EH (cell line): ENCODE data around the gene RCSD1.

ENCODE experiments used
- DNase-seq: peaks from one replicate; pipeline ENCODE4 v3.0.0-alpha.2; 2015; ENCODE audit warnings: low read depth

The RCSD1 gene

DNA sequence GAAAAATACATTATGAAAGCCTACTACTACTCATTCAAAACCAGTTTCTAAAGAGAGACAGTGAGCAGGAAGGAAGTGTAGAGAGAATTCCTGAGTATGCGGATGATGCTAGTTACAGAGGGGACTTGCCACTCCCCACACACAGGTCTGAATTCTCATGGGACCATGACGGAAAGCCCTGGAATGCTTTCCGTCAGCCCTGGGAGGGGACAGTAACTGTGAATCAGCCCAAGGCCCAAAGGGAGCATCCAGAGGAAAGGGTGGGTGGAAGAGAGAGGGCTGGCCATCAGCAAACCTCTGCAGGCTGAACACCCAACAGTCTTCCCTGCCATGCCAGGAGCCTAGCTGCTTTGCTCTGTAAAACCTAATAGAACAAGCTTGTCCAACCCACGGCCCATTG, 36.4 kb downstream of the RCSD1 start:
- peak; percentile 85 for DNase-seq

DNA sequence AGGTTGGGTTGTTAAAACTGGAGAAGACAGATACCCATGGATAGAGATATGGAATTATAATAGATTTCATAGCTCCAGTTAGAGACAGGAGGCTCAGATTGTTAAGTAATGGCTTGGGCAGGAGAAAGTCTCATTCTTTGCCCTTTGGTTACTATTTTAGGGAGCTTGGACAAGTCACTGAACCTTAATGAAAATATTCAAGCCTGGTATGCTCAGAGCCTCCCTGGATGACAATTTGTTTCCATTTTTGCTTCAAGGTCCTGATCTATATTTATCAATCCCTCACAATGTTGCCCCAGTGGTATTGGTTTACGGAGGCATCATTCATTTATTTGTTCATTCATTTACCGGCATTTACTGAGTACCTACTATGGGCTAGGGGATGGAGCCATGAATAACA, 37.5 kb downstream of the RCSD1 start:
- DNase-seq, result no peak

DNA sequence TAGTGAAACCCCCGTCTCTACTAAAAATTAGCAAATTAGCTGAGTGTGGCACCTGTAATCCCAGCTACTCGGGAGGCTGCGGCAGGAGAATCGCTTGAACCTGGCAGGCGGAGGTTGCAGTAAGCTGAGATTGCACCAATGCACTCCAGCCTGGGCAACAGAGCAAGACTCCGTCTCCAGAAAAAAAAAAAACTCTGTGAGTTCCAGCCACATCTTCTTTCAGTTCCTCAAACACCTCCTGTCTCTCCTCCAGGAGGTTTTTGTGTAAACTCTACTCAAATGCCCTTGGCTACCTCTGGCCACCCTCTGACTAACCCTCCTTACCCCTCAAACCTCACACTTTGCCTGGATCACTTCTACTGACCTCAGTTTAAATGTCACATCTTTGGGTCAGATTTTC, 38.1 kb downstream of the RCSD1 start:
- no peak for DNase-seq

DNA sequence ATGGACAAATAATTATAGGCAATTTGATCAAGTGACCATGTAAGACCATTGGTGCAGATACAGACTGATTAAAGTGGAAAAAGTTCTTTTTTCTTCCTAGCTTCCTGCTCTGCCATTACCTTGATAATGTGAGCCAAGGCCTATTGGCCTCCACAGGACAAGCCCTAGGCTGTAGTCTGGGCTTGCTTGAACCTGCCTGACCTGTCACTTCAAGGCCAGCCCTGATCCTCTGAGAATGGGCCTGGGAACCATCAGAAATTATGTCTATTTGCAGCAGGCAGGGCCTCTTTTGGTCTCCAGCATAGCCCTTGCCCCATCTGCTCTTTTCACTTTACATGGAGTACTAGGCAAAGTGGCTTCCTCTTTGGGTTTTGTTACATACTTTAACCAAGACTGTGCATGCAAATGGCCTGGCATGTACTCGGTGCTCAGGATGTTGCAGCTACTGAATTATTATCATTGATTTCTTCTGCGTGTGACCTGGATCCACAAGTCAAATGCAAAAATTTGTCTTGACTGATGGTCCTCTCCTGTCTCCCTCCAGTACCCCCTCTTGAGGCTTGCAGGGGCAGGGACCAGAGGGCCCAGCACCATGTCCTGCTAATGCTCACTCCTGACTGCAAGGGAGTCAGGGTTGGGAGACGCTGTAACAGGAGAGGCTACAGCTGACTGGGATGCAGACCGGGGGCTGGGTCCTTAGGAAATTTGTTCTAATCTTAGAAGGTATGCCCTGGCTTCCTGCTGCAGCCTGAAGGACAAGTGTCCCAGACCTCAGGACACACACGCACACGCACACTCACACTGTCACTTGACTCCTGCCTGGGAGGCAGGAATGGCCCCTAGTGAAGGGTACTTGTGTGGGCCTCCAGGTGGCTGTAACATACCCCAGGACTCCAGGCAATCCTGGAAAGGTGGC, 39.4 kb downstream of the RCSD1 start:
- DNase-seq, result no peak

DNA sequence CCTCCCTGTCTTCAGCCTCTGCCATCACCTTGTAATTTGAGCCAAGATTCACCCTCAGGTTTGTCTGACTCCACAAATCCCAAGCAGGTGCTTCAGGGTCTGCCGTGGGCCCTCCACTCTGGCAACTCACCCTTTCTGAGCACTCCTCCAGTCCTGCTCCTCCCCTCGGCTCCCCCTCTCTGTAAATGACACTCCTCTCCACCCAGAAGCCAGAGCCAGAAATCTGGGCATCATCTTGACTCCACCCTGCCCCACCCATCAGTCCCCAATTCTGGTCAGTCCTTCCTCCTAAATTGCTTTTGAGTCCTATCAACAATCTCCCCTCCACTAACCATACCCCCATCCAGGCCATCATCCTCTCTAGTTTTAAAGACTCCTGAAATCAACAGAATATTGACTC, 40.5 kb downstream of the RCSD1 start:
- DNase-seq, result no peak

DNA sequence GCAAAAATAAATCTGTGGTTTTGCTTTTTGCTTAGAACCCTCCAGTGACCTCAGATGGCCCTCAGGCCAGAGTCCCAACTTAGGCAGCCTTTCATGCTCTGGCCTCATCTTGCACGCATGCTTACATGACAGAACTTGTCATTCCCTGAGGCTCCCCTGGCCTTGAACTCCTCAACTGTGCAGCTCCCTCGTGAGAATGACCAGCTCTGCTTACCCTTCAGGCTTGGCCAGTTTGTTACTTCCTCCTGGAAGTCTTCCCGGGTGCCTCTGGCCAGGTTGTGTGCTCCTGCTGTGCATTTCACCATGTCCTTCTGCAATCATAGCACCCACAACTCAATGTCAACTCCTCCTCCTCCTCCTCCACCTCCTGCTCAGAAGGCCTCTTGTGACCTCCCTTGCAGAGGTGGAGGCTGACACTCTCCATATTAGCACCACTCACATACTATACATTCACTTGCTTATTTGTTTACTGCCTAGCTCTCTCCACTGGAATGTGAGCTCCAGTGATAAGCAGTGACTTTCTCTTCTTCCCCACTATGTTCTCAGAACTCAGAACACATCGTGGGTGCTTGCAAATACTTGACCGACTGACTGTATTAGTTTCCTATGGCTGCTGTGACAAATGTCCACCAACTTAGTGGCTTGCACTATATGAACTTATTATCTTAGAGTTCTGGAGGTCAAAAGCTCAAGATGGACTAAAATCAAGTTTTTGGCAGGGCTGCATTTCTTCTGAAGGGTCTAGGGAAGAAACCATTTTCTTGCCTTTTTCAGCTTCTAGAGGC, 41.9 kb downstream of the RCSD1 start:
- no peak for DNase-seq

DNA sequence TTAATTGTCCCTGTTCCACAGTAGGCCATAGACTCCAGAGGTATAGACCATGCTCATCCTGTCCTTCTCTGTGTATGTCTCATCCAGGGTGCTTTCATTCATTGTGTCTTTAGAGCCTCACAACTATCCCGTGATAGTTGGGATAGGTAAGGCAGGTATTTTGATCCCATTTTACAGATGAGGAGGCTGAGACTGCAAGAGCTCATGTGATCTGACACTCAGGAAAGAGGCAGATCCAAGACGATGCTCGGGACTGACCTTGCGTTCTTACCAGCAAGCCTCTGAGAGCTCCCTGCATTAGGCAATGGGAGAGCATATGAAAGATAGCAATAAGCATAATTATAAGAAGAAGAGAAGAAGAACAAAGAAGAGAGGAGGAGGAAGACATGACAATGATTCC, 42.8 kb downstream of the RCSD1 start:
- no peak for DNase-seq

DNA sequence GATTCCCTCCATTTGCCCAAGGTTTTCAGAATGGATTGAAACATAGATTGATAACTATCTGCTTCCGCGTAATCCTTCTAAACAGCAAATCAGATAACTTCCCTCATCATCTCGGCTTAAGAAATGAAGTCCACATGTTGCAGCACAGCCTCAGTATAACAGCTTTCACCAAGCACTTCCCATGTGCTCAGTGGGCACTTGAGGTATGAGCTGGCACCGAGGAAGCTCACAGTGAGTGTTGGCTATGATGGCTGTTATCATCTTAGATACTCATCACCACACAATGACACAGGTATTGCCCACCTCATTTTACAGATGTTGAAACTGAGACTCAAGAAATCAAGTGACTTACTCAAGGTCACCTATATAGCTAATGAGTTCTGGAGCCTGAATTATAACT, 43.2 kb downstream of the RCSD1 start:
- DNase-seq, result no peak

DNA sequence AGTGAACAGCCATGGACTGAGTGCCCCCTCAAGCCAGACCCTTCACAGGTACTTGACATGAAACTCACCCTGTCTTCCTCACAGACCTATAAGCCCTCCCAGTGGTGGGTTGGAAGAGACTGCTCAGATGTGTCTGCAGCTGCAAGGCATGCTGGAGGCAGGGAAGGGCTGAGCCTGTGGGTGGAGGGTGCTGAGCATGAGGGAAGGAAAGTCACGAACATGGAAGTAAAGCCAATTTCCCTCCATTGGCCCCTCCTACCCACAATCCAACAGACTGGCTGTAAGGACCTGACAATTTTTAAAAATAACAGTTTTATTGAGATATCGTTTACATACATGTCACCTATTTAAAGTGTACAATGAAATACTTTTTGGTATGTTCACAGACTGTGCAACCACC, 44.1 kb downstream of the RCSD1 start:
- DNase-seq, result no peak

DNA sequence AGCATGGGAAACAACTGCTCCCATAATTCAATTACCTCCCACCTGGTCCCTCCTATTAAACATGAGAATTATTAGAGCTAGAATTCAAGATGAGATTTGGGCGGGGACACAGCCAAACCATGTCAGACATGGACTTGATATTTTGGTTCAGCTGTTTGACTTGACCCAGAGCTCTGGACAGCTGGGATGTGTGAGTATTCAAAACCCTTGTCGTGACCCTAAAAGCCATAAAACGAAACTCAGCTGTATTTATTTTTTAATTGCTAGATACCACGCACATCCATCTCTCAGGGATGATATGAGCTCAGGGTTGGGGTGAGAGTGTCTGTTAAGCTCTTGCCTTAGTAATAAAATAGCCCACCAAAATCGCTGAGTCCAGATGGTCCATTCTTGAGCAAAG, 45.4 kb downstream of the RCSD1 start:
- DNase-seq, result no peak

DNA sequence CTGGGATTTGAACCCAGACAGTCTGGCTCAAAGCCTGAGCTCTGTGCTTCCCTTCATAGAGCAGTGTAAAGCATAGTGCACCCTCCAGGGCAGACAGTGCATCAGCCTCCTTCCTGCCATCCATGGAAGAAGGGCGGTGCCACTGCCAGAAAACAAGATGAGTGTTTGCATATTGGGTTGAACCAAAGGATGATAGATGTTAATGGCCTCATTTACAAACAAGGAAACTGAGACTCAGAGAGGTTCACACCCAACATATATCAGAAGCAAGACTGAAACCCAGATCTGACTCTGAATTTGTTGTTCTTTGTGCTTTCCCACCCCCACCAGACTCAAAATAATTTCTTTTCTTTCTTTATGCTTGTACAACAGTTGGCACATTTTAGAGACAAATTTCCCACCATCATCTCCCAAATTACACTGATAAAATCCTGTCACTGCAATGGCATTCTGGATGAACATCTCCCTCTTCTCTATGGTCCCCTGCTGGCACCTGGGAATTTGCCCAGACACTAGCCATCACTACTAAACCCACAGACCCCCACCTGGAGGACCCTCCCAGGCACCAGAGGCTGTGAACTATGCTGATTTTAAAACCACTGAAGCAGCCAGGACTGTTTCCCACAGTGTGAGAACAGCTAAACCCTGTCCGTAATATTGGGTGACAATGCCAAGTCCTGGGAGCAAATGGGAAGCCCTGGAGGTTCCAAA, 46.3 kb downstream of the RCSD1 start:
- DNase-seq, result no peak

DNA sequence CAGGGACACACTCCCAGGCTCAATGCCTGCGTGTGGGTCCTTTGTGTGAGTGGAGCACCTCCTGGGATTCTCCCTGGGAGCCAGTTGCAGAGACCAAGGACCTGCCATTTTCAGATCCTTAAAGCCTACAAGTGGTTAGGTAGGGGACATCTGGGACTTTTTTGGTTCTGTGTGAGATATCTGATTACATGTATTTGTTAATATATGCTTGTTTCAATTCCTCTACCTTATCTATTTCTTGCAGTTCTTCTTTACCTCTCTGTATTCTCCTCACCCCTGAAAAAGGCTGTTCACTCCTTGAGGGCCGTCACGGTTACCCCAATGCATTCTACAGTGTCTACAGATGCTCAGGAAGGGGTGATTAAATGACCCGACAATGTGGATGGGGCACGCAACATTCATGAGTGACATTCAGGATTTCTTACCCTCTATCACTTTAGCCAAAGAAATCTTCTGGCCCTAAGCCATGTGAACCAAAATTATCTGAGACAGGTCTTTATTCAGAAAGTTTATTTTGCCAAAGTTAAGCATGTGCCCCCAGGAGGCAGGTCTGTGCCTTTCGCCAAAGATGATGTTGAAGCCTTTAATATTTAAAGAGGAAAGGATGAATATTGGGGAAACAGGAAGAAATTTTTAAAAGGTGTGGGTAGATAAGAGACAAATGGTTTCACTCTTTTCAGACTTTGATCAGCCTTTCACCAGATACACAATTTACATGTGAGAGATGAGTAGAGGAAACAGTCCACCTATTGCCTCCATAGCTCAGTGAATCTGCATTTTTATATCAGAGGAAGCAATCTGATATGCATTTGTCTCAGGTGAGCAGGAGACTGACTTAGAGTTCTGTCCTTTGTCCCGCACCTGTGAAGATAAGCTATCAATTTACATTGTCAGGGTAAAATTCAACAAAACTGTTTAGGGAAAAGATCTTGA, 47.1 kb downstream of the RCSD1 start:
- no peak for DNase-seq

DNA sequence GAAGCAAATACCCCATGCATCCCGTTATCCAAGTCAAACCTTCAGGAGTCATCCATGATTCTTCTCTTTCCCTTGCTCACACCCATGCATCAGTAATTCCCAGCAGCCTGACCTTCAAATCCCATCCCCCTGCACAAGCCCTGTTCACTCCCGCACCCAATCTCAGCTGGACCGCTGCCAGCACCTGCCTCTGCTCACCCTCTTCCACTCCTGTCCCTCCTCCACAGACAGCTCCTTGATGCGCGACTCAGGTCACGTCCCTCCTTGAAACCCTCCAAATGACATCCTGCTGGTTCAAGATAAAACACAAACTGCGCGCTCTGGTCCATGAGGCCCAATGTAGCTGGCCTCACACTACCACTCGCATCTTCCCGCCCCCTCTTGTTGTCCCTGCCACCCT, 48.4 kb downstream of the RCSD1 start:
- no peak for DNase-seq

DNA sequence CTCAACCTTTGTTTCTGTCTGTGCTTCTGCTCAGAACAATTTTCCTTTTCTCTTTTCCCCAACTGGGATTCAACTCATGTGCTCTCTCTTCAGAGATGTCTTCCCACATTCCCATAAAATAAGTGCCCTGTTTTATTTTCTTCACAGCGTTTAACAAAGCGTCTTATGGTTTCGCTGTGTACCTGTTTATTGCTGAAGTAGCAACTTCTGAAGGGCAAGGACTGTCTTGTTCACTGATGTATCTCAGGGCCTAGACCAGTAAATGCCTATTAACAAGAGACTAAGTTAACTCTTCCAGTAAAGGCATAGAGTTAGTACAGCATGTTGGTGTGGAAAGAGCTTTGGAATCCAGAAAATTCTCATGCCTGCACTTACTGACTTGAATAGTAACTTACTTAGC, 48.8 kb downstream of the RCSD1 start:
- DNase-seq, result no peak

DNA sequence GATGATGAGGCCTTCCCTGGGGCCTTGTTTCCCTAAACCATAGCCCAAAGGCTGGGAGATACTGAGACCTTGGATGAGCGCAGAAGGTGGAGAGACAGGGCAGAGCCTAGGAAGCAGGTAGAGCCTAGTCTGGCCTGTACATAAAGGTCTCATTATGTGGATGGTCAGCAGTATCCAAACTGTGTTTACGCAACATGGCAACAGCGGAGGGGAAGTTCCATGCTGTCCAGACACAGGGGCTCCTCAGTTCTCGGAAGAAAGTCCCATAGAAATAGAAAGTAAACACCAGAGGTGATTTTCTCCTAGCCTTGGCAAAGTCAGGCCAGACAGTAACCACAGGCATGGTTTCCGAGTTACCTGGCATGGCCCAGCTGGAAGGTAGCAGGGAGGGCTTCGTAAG, 49.7 kb downstream of the RCSD1 start:
- DNase-seq, result no peak

DNA sequence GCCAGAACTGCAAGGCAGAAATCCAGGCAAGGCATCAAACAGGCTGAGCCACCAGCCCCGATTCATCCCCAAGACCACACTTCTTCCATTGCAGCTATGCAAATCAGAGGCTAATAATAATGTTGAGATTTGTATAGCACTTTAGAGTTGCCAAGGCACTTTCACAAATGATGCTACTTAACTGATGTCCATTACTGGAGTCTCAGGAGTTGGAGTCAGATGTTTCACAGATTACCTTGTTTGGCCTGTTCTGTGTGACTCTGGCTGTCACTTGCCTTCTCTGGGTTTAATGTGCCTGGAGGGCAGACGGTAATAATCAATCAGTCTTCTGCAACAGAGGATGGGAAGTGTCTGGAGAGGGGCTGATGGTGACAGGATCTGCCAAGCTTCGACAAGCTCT, 51.0 kb downstream of the RCSD1 start:
- DNase-seq, result no peak

DNA sequence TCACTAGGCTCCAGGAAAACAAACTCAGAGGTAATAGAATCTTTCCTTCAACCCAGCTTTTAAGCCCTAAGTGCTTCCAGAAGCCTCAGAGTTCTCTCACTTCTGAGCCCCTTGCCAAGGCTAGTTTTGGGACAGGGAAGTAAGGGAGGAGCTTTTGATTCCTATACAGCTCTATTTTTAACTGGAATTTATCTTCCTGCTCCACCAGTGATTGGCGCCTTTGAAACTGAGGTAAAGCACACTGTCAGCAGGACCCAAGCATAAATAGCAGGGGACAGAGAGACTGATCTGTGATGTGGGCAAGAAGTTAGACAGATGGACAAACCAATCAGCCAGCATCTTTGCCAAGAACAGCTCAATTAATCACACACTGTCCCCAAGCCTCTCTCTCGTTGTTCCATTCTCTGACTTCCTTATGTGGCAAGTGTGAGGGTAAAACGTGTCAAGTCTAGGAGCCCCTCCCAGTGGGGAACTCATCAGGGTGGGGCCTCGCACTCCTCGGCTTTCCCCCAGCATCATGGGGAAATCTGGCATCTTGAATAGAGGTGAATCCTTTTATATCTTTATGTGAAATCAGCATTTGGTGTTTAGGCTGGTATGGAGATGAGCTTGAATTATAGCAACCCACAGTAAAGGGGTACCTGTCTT, 51.5 kb downstream of the RCSD1 start:
- no peak for DNase-seq

DNA sequence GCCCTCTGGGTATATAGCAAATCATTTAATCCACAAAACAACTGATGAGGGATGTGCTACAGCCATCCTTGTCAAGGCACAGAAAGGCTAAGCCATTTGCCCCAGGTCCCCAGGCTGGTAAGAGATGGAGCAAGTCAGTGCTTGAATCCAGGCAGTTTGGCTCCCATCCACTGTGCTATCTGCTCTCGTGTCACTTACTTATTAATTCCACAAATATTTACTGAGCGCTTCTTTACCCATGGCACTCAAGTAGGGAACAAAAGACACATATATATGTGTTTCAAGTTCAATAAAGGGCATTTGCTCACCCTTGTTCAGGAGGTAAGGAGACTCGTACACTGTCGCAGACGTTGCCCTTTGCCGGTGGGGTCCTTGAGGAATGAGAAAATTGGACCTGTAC, 53.2 kb downstream of the RCSD1 start:
- no peak for DNase-seq

DNA sequence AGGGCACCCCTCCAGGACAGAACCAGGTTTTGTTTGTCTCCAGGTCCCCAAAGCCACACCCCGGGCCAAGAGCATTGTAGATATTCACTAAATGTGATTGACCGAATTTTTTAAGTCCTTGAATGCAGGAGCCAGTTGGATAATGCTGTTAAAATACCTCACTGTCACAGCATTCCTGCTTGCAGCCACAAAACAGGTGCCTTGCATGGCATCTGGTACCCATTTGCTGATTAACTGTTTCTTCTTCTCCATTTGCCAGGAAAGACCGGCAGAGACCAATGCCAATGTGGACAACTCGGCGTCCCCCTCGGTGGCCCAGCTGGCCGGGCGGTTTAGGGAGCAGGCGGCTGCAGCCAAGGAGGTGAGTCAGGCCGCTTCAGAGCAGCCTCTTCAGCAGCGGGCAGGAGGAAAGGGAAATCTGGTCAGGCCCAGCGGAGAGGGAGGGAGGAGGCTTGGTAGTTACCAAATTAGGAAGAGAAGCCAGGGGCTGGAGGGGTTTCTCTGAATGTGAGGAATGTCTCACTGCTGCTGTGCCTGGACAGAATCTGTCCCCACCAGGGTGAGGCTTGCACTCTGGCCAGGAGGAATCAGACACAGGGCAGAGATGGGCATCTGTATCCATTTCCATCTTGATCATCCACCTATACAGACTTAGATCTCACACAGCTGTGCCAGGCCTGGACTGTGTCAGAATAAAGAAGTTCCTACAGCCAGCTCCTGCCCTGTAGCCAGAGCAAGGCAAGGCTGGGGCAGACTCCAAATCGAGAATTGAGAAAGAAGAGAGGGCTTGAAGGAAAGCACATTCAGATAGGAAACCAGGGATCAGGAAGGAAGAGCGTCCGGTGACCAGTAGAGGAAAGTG, 53.8 kb downstream of the RCSD1 start:
- peak; percentile 72 for DNase-seq

DNA sequence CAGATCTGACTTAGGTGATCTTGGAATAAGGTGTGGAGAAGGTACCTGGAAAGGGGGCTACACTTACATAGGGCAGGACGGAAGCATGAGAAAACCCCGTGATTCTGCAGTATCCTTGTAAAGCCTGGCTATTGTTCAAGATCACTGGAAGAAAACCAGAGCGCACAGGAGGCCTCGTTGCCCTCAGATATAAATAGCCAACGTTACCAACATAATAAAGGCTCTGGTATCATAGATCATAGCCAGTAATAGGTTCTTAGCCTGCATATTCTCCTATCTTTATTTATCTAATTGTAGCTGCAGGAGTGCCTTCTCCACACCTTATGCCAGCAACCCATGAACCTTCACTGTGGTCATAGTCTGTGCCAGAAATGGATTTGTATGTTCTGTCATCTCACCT, 55.8 kb downstream of the RCSD1 start:
- DNase-seq, result no peak
